Astrocyte (in vitro differentiated cells and primary cell): ENCODE data around the gene ADGRD1.

ENCODE experiments used
- EZH2 ChIP-seq: IDR thresholded peaks from 2 replicates; pipeline ENCODE4 v1.6.1; 2012; ENCODE audit warnings: mild to moderate bottlenecking, low read length, inconsistent platforms; ENCODE audit not compliant: insufficient read depth
- TF ChIP-seq, protein P1 (sequence below): IDR thresholded peaks from 2 replicates; pipeline ENCODE4 v1.5.1; 2011; ENCODE audit warnings: low read depth, mild to moderate bottlenecking, inconsistent platforms, low read length, moderate library complexity; ENCODE audit not compliant: insufficient read depth

DNA sequence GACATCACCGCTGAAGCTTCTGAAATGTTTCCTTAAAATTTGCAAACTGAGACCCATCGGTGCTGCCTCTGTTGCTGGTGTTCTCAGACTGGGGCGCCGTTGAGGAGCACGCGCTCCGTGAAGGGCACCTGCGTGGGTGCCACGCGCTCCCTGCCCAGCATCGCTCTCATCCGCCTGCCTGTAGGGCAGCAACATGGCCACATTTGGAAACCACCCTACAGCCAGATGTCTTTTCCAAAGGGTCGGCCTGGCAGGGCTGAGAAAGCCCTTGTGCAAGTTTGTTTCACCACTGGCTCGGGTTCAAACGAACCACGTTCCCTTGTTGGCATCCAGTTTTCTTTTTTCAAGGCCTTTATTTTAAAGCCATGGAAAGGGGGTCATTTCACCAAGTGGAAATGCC lies 13.9 kb downstream of the ADGRD1 start:
- TF ChIP-seq, protein P1, sequence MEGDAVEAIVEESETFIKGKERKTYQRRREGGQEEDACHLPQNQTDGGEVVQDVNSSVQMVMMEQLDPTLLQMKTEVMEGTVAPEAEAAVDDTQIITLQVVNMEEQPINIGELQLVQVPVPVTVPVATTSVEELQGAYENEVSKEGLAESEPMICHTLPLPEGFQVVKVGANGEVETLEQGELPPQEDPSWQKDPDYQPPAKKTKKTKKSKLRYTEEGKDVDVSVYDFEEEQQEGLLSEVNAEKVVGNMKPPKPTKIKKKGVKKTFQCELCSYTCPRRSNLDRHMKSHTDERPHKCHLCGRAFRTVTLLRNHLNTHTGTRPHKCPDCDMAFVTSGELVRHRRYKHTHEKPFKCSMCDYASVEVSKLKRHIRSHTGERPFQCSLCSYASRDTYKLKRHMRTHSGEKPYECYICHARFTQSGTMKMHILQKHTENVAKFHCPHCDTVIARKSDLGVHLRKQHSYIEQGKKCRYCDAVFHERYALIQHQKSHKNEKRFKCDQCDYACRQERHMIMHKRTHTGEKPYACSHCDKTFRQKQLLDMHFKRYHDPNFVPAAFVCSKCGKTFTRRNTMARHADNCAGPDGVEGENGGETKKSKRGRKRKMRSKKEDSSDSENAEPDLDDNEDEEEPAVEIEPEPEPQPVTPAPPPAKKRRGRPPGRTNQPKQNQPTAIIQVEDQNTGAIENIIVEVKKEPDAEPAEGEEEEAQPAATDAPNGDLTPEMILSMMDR, result no peak
- TF ChIP-seq EZH2, result no peak
